Mucosa of descending colon (tissue), 3 donors: ENCODE measurements around the gene KRT85. TPM values are rescaled to one million over a fixed set of nuclear protein-coding genes. Genes with fewer than 3 reads are reported as not detected.
"Not testable (repeated sequence)": the region's sequence is repeated elsewhere in the genome, so short reads cannot be mapped to it uniquely, and the experiment has no call there.

Source experiments
- ATAC-seq: fragments of 200-7000 bp; cut with Tn5 transposase; one replicate; pipeline ENCODE4 v1.9.1; 2020; ENCODE audit warnings: mild to moderate bottlenecking, moderate library complexity
- DNase-seq, 3 donors: peaks; one replicate each; pipeline ENCODE4 v3.0.0-alpha.2; 2020
- H3K36me3 ChIP-seq: fragments of 200-600 bp; one replicate; pipeline ENCODE4 v1.8.0; 2021; ENCODE audit warnings: low read depth, mild to moderate bottlenecking
- H3K4me1 ChIP-seq: fragments of 200-600 bp; one replicate; pipeline ENCODE4 v1.8.0; 2021; ENCODE audit warnings: low read depth, mild to moderate bottlenecking
- H3K4me3 ChIP-seq: fragments of 200-600 bp; one replicate; pipeline ENCODE4 v1.8.0; 2021; ENCODE audit warnings: mild to moderate bottlenecking
- H3K9me3 ChIP-seq: fragments of 200-600 bp; one replicate; pipeline ENCODE4 v1.8.0; 2021; ENCODE audit warnings: mild to moderate bottlenecking
- intact Hi-C, 2 donors: fragments of 100-400 bp; cut with DNase I in 1 of 2; cut with micrococcal nuclease in 1 of 2; formaldehyde crosslinking; loops; one replicate each; pipeline versions ENCODE4 v1.11.0 to v1.11.1; 2022; cut with DNase I, micrococcal nuclease
- total RNA-seq, 3 donors: library from RNA; stranded (reverse); fragmentation: NEBNext Ultra II Directional in 2 of 3; extraction: Animal tissue kit (Norgen Biotek cat#: 25700) in 2 of 3; gene quantifications; one replicate each; pipeline versions ENCODE4 v1.2.1 to v1.2.4, GENCODE V29; 2021 to 2023
- TF ChIP-seq, protein P1 (sequence below): fragments of 200-600 bp; IDR thresholded peaks from one replicate; pipeline ENCODE4 v1.8.0; 2022; ENCODE audit warnings: antibody characterized with exemption, mild to moderate bottlenecking
- donor health status: DM: no; HTN: no; CAD: no; lungs with moderate emphysema.
- donor health status: DM: no; HTN: no; CAD: no.
- donor health status: DM: no; HTN: yes; CAD: no.

KRT85 gene
- total RNA-seq, 3 donors from 2014 or later = not detected

GRCh38 chr12:52347016-52347415 lies 20.3 kb downstream of the KRT85 start:
- Histone ChIP-seq H3K4me1 (no peaks in the 10 kb centered on the region), H3K4me3 (no peak overlapping the region), H3K9me3 (no peaks in the 10 kb centered on the region), H3K36me3 (no peaks in the 10 kb centered on the region)
- TF ChIP-seq, protein P1, sequence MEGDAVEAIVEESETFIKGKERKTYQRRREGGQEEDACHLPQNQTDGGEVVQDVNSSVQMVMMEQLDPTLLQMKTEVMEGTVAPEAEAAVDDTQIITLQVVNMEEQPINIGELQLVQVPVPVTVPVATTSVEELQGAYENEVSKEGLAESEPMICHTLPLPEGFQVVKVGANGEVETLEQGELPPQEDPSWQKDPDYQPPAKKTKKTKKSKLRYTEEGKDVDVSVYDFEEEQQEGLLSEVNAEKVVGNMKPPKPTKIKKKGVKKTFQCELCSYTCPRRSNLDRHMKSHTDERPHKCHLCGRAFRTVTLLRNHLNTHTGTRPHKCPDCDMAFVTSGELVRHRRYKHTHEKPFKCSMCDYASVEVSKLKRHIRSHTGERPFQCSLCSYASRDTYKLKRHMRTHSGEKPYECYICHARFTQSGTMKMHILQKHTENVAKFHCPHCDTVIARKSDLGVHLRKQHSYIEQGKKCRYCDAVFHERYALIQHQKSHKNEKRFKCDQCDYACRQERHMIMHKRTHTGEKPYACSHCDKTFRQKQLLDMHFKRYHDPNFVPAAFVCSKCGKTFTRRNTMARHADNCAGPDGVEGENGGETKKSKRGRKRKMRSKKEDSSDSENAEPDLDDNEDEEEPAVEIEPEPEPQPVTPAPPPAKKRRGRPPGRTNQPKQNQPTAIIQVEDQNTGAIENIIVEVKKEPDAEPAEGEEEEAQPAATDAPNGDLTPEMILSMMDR = no peak
- DNase-seq (no peak), ATAC-seq (peak; percentile 43)
- intact Hi-C loops = no loop called here

- no peaks in the 10 kb centered on the region for H3K9me3 ChIP-seq
- no peaks in the 10 kb centered on the region for H3K4me1 ChIP-seq
- ATAC-seq (peak; percentile 52), DNase-seq (no peak)
- intact Hi-C loops = no loop called here
- TF ChIP-seq, protein P1 = no peak
- H3K4me3 ChIP-seq = no peak overlapping the region
- no peaks in the 10 kb centered on the region for H3K36me3 ChIP-seq
These were observed 20.7 kb downstream of the KRT85 start for GRCh38 chr12:52346593-52346992.

GRCh38 chr12:52345041-52345440 lies 22.2 kb downstream of the KRT85 start:
- intact Hi-C loops = not testable (repeated sequence)

GRCh38 chr12:52344111-52344510 lies 23.2 kb downstream of the KRT85 start:
- DNase-seq = no peak
- Histone ChIP-seq H3K4me1 (no peaks in the 10 kb centered on the region), H3K36me3 (no peaks in the 10 kb centered on the region), H3K9me3 (no peaks in the 10 kb centered on the region), H3K4me3 (no peak overlapping the region)
- TF ChIP-seq, protein P1 = no peak
- no peak for ATAC-seq
- intact Hi-C loops = no loop called here

More at GRCh38 chr12:52345041-52345440, 22.2 kb downstream of the KRT85 start:
- ATAC-seq, H3K4me3 ChIP-seq, H3K36me3 ChIP-seq, H3K9me3 ChIP-seq, DNase-seq, H3K4me1 ChIP-seq: not testable (repeated sequence)

GRCh38 chr12:52343550-52343949 lies 23.7 kb downstream of the KRT85 start:
- TF ChIP-seq, protein P1 = no peak
- intact Hi-C loops = no loop called here
- H3K4me1 ChIP-seq = no peaks in the 10 kb centered on the region
- H3K9me3 ChIP-seq = no peaks in the 10 kb centered on the region
- no peak for ATAC-seq
- no peaks in the 10 kb centered on the region for H3K36me3 ChIP-seq
- H3K4me3 ChIP-seq = no peak overlapping the region
- DNase-seq = no peak

DNA sequence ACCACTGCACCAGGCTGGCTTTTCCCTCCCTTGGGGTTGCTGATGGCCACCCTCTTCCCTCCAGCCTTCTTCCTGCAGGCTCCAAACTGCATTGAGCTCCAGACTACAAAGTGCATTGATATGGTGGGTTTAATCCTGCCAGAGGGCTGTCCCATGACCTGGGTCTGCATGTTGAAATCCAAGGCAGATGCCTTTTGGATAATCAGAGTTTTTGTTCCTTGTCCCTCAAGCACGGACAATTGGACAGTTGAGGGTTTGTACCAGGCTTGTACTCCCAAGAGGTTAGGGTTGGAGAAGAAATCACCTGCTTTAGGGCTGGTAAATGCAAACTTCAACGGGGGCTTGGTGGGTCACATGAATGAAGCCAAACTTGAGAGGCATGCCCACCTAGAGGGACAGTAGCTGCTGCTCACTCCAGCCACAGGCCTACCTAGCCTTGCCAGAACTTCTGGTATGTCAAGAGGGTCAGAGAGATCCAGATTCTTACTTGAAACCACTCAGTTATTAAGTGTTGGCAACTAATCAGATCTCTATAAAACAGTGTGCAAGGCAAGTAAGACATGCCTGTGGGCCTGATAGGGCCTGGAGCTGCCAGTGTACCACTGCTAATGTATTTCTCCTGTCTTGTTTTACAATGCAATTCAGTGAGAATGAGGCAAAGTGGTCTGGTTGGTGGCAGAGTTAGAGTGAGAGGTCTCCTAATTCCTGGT lies 24.3 kb downstream of the KRT85 start:
- intact Hi-C loops = no loop called here
- TF ChIP-seq, protein P1 = no peak
- Histone ChIP-seq H3K4me3 (no peak overlapping the region), H3K4me1 (no peaks in the 10 kb centered on the region), H3K36me3 (no peaks in the 10 kb centered on the region), H3K9me3 (no peaks in the 10 kb centered on the region)
- ATAC-seq (no peak), DNase-seq (no peak)
